Measurements from ENCODE around the gene HSPA8. TPM values are rescaled to one million over a fixed set of nuclear protein-coding genes. Genes with fewer than 3 reads are reported as not detected.
"Not testable (repeated sequence)": the region's sequence is repeated elsewhere in the genome, so short reads cannot be mapped to it uniquely, and the experiment has no call there.

Gene HSPA8
- total RNA-seq, 2 experiments from 2014 or later = 2,408 to 2,413 TPM

DNA sequence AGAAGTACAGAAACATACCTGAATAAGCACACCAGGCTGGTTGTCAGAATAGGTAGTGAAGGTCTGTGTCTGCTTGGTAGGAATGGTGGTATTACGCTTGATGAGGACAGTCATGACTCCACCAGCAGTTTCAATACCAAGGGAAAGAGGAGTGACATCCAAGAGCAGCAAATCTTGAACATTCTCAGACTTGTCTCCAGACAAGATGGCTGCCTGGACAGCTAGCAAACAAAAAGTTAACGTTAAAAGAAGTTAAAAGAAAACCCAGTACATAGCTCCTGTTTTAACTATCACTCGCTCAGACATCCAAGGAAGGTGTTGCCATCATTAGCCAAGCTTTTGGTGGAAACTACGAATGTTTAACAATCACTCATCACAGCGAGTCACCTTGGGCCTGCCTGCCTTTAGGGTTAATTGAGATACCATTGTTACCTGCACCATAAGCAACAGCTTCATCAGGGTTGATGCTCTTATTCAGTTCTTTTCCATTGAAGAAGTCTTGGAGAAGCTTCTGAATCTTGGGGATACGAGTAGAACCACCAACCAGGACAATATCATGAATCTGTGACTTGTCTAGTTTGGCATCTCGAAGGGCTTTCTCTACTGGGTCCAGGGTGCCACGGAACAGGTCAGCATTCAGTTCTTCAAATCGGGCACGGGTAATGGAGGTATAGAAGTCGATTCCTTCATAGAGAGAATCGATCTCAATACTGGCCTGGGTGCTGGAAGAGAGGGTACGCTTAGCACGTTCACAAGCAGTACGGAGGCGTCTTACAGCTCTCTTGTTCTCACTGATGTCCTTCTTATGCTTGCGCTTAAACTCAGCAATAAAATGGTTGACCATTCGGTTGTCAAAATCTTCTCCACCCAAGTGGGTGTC lies 2.7 kb downstream of the HSPA8 start:
- not testable (repeated sequence) for H3K27me3 Mint-ChIP-seq (ENCODE audit: low read depth); ATAC-seq; H3K9me3 Mint-ChIP-seq (ENCODE audit: insufficient read depth); DNase-seq
- Mint-ChIP-seq H3K4me3 (peak overlapping the region; percentile 98), H3K27ac (peak overlapping the region; percentile 95), H3K4me1 (ENCODE audit: low read depth) (peaks cover 45% of the 10 kb centered on the region), H3K36me3 (ENCODE audit: low read depth) (peaks cover 84% of the 10 kb centered on the region)
- CTCF ChIA-PET = interaction anchor here (0.9 to 8.1 kb wide), 9 partner anchors 11 to 263 kb away, joined by 3 to 96 read pairs (median 4); no protein-coding TSS in a partner anchor
- POLR2A ChIA-PET = interaction anchor here (0.9 to 8.6 kb wide), 4 partner anchors 7 to 50 kb away, joined by 3 to 129 read pairs (median 62); no protein-coding TSS in a partner anchor

DNA sequence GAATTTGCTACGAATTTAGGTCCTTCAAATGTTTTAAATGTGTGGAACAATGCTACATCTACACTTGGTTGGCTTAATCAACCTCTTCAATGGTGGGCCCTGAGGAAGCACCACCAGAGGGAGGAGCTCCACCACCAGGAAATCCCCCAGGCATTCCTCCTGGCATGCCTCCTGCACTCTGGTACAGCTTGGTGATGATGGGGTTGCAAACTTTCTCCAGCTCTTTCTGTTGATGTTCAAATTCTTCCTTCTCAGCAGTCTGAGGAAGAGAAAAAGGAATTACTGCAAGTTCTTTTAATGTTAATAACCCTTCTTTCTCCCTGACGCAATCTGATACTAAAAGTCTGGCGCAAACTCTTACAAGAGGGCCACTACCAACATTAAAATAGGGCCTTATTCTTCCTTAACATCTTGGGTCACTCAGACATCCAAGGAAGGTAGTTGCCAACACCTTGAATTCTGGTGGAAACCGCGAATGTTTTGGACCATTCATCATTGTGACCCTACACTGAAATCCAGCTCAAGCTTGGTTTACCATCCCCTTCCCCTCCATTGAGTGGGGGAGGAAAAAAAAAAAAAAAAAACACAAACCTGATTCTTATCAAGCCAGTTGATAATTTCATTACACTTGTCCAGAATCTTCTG lies 4.2 kb downstream of the HSPA8 start:
- Mint-ChIP-seq H3K4me3 (peak overlapping the region; percentile 98), H3K27me3 (ENCODE audit: low read depth) (no peaks in the 10 kb centered on the region), H3K36me3 (ENCODE audit: low read depth) (peaks cover 85% of the 10 kb centered on the region), H3K27ac (peak overlapping the region; percentile 95), H3K9me3 (ENCODE audit: insufficient read depth) (no peaks in the 10 kb centered on the region), H3K4me1 (ENCODE audit: low read depth) (peaks cover 43% of the 10 kb centered on the region)
- POLR2A ChIA-PET = interaction anchor here (0.7 to 8.6 kb wide), 7 partner anchors 8 to 219 kb away, joined by 3 to 129 read pairs (median 9); partner anchors contain the start of gene CRTAM
- no peak for DNase-seq
- CTCF ChIA-PET = interaction anchor here (0.7 to 8.1 kb wide), 14 partner anchors 11 to 262 kb away, joined by 3 to 96 read pairs (median 4); no protein-coding TSS in a partner anchor
- no peak for ATAC-seq

DNA sequence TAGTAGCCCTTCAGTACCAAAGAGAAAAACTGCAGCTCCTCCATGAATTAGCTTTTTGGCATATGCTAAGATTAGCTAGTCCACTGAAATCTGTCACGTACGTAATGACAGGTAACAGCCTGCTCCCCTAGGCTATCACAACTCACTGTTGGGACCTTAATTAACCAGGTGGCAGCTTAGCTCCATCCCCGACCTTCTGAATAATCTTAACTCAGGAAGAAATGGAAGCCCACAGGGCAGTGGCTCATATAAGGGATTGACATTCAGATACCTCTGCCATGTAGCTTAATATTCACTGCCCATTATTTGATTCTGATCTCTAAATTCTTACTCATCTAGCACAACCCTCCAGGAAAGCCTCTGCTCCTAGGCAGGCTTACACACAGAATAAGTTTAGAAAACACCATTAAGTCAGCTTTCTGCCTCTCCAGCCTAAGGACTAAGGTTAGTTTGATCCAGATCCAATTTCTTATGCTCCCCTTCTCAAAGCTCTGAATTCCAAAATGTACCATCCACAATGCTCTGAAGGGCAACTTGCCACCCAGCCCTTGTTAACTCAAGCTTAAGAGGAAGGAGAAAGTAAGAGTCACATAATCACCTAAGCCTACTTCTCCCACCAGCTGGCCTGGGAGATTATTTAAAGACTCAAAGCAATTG lies 5.0 kb downstream of the HSPA8 start:
- DNase-seq (no peak), ATAC-seq (no peak)
- ChIA-PET POLR2A (interaction anchor here (0.7 to 8.6 kb wide), 9 partner anchors 9 to 218 kb away, joined by 3 to 129 read pairs (median 6); partner anchors contain the start of gene CRTAM), CTCF (interaction anchor here (0.7 to 8.1 kb wide), 15 partner anchors 10 to 261 kb away, joined by 3 to 96 read pairs (median 4); no protein-coding TSS in a partner anchor)
- Mint-ChIP-seq H3K4me1 (ENCODE audit: low read depth) (peaks cover 43% of the 10 kb centered on the region), H3K36me3 (ENCODE audit: low read depth) (peaks cover 82% of the 10 kb centered on the region), H3K27me3 (ENCODE audit: low read depth) (no peaks in the 10 kb centered on the region), H3K9me3 (ENCODE audit: insufficient read depth) (no peaks in the 10 kb centered on the region), H3K27ac (peak overlapping the region; percentile 95), H3K4me3 (peak overlapping the region; percentile 98)

DNA sequence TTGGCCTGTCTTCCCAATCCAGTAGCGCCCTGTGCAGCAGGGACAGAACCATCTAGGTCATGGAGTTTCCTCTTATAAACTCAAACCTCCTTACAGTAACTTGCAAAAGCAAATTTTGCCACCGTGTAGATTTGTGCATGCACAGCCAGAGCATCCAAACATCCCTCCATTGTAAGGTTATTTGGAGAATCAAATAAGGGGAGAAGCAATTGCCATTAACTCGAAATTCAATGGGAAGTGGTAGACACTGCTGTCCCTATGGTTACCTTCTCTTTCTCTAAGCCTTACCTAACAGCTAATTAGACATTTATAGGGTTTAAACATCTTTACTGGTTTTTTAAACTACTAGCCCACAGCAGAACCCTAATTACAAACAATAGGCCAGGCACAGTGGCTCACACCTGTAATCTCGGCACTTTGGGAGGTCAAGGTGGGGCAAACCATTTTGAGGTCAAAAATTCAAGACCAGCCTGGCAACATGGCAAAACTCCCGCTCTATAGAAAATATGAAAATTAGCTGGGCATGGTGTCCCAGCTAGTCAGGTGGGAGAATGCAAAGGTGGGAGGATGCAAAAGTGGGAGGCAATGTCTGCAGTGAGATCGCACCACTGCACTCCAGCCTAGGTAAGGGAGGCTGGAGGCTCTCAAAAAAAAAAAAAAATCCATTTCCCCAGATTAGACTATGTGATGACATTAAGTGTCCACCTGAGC lies 6.6 kb downstream of the HSPA8 start:
- peak overlapping the region; percentile 95 for H3K27ac Mint-ChIP-seq
- H3K9me3 Mint-ChIP-seq (ENCODE audit: insufficient read depth) = no peaks in the 10 kb centered on the region
- H3K27me3 Mint-ChIP-seq (ENCODE audit: low read depth) = no peaks in the 10 kb centered on the region
- POLR2A ChIA-PET = interaction anchor here (0.6 to 2.3 kb wide), 9 partner anchors 8 to 365 kb away, joined by 3 to 6 read pairs (median 3); no protein-coding TSS in a partner anchor
- CTCF ChIA-PET = interaction anchor here (0.7 to 8.1 kb wide), 31 partner anchors 8 to 424 kb away, joined by 3 to 96 read pairs (median 5); partner anchors contain the start of gene CRTAM
- H3K36me3 Mint-ChIP-seq (ENCODE audit: low read depth) = peaks cover 66% of the 10 kb centered on the region
- ATAC-seq = peak; percentile 4
- peaks cover 43% of the 10 kb centered on the region for H3K4me1 Mint-ChIP-seq (ENCODE audit: low read depth)
- no peak for DNase-seq
- peak overlapping the region; percentile 98 for H3K4me3 Mint-ChIP-seq

DNA sequence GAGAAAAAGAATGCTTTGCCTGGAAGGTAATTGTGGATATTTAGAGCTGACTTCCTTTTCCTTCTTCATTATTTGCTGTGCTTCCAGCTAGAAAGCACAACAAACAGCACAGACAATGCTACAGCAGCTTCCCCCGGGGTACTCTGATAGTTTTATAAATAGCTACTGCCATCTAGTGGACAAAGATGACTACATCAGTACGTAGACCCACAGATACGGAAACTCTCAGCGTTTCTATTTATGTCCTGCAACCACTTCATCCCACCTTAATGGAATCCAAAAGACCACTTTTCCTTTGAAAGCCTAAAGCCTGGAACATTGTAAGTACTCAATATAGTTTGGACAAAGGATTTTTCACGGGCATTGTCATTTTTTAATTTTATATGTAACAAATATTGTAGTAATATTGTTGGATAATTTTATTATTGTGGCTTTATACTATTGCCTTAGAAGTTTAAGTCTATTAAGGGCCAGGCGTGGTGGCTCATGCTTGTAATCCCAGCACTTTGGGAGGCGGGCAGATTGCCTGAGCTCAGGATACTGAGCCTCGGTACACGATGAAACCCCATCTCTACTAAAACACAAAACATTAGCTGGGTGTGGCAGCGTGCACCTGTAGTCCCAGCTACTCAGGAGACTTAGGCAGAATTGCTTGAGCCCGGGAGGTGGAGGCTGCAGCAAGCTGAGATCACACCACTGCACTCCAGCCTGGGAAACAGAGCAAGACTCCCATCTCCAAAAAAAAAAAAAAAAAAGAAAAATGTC lies 7.5 kb downstream of the HSPA8 start:
- peaks cover 43% of the 10 kb centered on the region for H3K4me1 Mint-ChIP-seq (ENCODE audit: low read depth)
- peaks cover 57% of the 10 kb centered on the region for H3K36me3 Mint-ChIP-seq (ENCODE audit: low read depth)
- ATAC-seq = peak; percentile 45
- peak overlapping the region; percentile 61 for H3K27ac Mint-ChIP-seq
- ChIA-PET POLR2A (interaction anchor here (0.5 to 2.3 kb wide), 10 partner anchors 8 to 284 kb away, joined by 3 to 12 read pairs (median 4); partner anchors contain the start of gene HSPA8), CTCF (interaction anchor here (0.6 to 8.1 kb wide), 52 partner anchors 8 to 474 kb away, joined by 3 to 96 read pairs (median 4); partner anchors contain the start of gene CRTAM)
- no peaks in the 10 kb centered on the region for H3K9me3 Mint-ChIP-seq (ENCODE audit: insufficient read depth)
- H3K27me3 Mint-ChIP-seq (ENCODE audit: low read depth) = no peaks in the 10 kb centered on the region
- DNase-seq = peak; percentile 52
- H3K4me3 Mint-ChIP-seq = no peak overlapping the region

DNA sequence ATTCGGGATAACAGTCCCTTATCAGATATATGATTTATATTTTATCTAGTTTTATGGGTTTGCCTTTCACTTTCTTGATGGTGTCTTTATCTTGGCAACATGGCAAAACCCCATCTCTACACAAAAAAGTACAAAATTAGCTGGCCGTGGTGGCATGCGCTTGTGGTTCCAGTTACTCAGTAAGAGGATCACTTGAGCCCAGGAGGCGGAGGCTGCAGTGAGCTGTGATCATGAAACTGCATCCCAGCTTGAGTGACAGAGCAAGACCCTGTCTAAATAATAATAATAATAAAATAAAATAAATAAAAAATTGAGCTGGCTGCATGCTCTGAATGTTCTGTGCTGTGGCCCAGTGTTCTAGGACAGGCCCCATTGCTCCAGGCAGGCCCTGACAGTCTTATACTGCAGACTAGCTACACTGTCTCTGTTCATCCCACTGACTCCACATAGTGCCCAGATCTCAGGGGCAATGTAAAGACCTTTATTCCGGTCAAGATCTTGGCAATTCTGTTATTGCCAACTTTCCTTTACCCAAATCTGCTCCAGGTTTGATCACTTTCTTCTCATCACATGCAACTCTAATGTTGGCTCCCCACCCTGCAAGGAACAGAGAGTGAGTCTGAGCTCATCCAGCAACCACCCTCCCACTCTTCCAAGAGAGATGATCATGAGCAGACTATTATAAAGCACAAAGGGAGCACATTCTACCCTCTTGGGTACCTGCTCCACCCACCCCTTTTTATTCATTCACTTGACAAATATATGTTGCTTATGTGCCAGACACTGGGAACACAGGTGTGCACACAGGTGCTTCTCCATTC lies 8.8 kb downstream of the HSPA8 start:
- no peak overlapping the region for H3K4me3 Mint-ChIP-seq
- POLR2A ChIA-PET = interaction anchor here (1.1 to 2.3 kb wide), 4 partner anchors 9 to 194 kb away, joined by 3 to 12 read pairs (median 5); partner anchors contain the start of gene HSPA8
- no peak for DNase-seq
- H3K36me3 Mint-ChIP-seq (ENCODE audit: low read depth) = peaks cover 44% of the 10 kb centered on the region
- ATAC-seq = peak; percentile 13
- H3K27me3 Mint-ChIP-seq (ENCODE audit: low read depth) = no peaks in the 10 kb centered on the region
- no peaks in the 10 kb centered on the region for H3K9me3 Mint-ChIP-seq (ENCODE audit: insufficient read depth)
- H3K4me1 Mint-ChIP-seq (ENCODE audit: low read depth) = peaks cover 38% of the 10 kb centered on the region
- CTCF ChIA-PET = interaction anchor here (0.9 to 8.1 kb wide), 30 partner anchors 8 to 440 kb away, joined by 3 to 96 read pairs (median 5); partner anchors contain the start of gene CRTAM
- H3K27ac Mint-ChIP-seq = peak overlapping the region; percentile 6

DNA sequence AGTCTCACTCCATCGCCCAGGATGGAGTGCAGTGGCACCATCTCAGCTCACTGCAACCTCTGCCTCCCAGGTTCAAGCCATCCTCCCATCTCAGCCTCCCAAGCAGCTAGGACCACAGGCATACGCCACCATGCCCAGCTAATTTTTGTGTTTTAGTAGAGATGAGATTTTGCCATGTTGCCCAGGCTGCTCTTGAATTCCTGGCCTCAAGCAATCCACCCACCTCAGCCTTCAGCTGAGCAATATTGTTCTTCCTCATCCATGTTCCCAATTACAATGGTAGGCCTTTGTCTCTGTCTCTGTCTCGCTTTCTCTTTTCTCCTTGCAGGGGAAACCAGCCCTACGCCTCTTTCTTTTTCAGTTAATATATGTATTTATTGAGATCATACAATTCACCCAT lies 10.3 kb downstream of the HSPA8 start:
- ATAC-seq = no peak
- peaks cover 24% of the 10 kb centered on the region for H3K4me1 Mint-ChIP-seq (ENCODE audit: low read depth)
- peaks cover 29% of the 10 kb centered on the region for H3K36me3 Mint-ChIP-seq (ENCODE audit: low read depth)
- no peaks in the 10 kb centered on the region for H3K9me3 Mint-ChIP-seq (ENCODE audit: insufficient read depth)
- ChIA-PET CTCF (interaction anchor here (8.1 kb wide), 1 partner anchor 29 kb away, joined by 96 read pairs; no protein-coding TSS in a partner anchor), POLR2A (no interaction called here)
- peak overlapping the region; percentile 1 for H3K27ac Mint-ChIP-seq
- H3K4me3 Mint-ChIP-seq = no peak overlapping the region
- H3K27me3 Mint-ChIP-seq (ENCODE audit: low read depth) = no peaks in the 10 kb centered on the region
- DNase-seq = no peak

DNA sequence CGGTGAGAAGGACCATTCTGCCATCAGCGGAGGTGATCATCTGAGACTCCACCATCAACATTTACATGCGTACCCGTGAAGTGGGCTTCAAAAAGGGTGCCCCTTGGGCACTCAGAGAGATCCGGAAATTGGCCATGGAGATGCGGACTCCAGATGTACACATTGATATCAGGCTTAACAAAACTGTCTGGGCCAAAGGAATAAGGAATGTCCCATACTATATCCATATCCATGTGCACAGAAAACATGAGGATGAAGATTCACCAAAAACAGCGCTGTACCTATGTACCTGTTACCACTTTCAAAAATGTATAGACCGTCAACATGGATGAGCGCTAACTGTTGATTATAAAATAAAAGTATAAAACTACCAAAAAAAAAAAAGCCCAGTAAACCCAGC lies 10.8 kb downstream of the HSPA8 start:
- no peak overlapping the region for H3K27ac Mint-ChIP-seq
- CTCF ChIA-PET = interaction anchor here (8.1 kb wide), 1 partner anchor 28 kb away, joined by 96 read pairs; no protein-coding TSS in a partner anchor
- ATAC-seq = no peak

DNA sequence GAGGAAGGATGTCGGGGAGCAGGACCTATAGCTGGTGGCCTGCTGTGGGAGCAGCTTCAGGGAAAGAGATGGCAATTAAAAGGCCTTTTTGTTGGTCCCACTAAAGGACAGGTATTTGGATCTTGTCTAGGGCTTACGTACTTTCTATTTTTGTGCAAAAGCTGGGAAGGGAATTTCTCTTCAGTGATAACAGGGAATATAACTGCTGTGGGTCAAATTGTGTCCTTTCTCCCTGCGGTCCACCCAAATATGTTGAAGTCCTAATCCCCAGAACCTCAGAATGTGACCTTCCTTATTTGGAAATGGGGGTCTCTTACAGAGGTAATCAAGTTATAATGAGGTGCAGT lies 14.0 kb downstream of the HSPA8 start:
- Mint-ChIP-seq H3K4me1 (ENCODE audit: low read depth) (no peaks in the 10 kb centered on the region), H3K36me3 (ENCODE audit: low read depth) (no peaks in the 10 kb centered on the region), H3K9me3 (ENCODE audit: insufficient read depth) (no peaks in the 10 kb centered on the region), H3K4me3 (no peak overlapping the region), H3K27me3 (ENCODE audit: low read depth) (no peaks in the 10 kb centered on the region), H3K27ac (no peak overlapping the region)
- ChIA-PET CTCF (interaction anchor here (0.7 to 2.9 kb wide), 6 partner anchors 14 to 205 kb away, joined by 3 to 9 read pairs (median 3); no protein-coding TSS in a partner anchor), POLR2A (interaction anchor here (2.5 kb wide), 1 partner anchor 14 kb away, joined by 10 read pairs; the partner anchor contains the start of gene HSPA8)
- ATAC-seq = no peak
- no peak for DNase-seq

More for the DNA sequence above, 10.8 kb downstream of the HSPA8 start:
- POLR2A ChIA-PET = no interaction called here
- no peaks in the 10 kb centered on the region for H3K9me3 Mint-ChIP-seq (ENCODE audit: insufficient read depth)
- DNase-seq = no peak
- no peaks in the 10 kb centered on the region for H3K27me3 Mint-ChIP-seq (ENCODE audit: low read depth)
- no peak overlapping the region for H3K4me3 Mint-ChIP-seq
- peaks cover 24% of the 10 kb centered on the region for H3K36me3 Mint-ChIP-seq (ENCODE audit: low read depth)
- peaks cover 19% of the 10 kb centered on the region for H3K4me1 Mint-ChIP-seq (ENCODE audit: low read depth)

All from activated CD8-positive, alpha-beta T cell treated with anti-CD3 and anti-CD28 coated beads, Interleukin-2, amount 10 ng/mL, durations not matched to agents 7 days and 5 days (primary cell).